ENCODE data around the gene PTGER3. TPM values are rescaled to one million over a fixed set of nuclear protein-coding genes. Genes with fewer than 3 reads are reported as not detected.

The PTGER3 gene
- total RNA-seq, 1 donor from 2014 or later: 1.9 TPM

DNA sequence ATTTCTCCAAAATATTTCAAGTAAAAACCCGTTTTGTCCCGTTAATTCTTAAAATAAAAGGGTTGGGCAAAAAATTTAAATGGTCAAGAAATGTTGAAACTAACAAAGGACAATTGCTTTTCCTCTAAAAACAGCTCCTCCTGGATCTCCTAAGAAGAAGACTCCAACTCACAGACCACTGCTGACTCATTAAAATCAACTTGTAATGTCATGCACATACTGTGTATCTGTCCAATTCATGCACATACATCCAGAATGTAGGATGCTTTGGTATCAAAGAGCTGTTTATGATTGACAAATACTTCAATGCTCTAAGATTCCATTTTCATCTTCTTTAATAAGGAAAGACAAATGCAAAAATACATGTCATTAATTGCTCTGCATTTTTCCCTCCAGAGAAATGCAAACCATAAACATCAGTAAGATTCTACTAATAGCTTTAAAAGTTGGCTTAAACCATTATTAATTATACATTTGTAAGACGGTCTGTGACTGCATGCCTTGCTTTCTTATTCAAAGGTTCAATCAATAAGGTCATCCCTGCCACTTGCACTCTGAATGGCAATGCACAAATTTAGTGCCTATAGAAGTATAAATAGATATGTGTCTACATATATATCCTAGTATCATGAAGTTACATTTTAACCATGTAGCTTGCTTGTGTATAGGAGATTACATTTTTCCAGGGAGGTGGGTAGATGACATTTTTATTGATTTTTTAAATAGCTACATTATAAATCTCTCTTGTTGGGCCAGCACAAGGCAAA lies 44.7 kb downstream of the PTGER3 start:
- Histone ChIP-seq H3K9me3 (no peaks in the 10 kb centered on the region), H3K36me3 (no peaks in the 10 kb centered on the region), H3K4me3 (no peak overlapping the region), H3K27me3 (ENCODE audit: low read depth) (no peaks in the 10 kb centered on the region), H3K4me1 (no peaks in the 10 kb centered on the region), H3K27ac (no peak overlapping the region)
- intact Hi-C loops (cut with DNase I): no loop called here
- DNase-seq (no peak), ATAC-seq (no peak)
- TF ChIP-seq, protein P1, sequence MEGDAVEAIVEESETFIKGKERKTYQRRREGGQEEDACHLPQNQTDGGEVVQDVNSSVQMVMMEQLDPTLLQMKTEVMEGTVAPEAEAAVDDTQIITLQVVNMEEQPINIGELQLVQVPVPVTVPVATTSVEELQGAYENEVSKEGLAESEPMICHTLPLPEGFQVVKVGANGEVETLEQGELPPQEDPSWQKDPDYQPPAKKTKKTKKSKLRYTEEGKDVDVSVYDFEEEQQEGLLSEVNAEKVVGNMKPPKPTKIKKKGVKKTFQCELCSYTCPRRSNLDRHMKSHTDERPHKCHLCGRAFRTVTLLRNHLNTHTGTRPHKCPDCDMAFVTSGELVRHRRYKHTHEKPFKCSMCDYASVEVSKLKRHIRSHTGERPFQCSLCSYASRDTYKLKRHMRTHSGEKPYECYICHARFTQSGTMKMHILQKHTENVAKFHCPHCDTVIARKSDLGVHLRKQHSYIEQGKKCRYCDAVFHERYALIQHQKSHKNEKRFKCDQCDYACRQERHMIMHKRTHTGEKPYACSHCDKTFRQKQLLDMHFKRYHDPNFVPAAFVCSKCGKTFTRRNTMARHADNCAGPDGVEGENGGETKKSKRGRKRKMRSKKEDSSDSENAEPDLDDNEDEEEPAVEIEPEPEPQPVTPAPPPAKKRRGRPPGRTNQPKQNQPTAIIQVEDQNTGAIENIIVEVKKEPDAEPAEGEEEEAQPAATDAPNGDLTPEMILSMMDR (IDR thresholded peaks at IDR 0.05): no peak

- Histone ChIP-seq H3K4me3 (no peak overlapping the region), H3K27ac (no peak overlapping the region), H3K4me1 (no peaks in the 10 kb centered on the region), H3K36me3 (no peaks in the 10 kb centered on the region), H3K27me3 (ENCODE audit: low read depth) (no peaks in the 10 kb centered on the region), H3K9me3 (no peaks in the 10 kb centered on the region)
- DNase-seq (no peak), ATAC-seq (no peak)
- intact Hi-C loops (cut with DNase I): no loop called here
- TF ChIP-seq, protein P1 (IDR thresholded peaks at IDR 0.05): no peak
Measured at GRCh38 chr1:71001624-71002023, 46.0 kb downstream of the PTGER3 start.

DNA sequence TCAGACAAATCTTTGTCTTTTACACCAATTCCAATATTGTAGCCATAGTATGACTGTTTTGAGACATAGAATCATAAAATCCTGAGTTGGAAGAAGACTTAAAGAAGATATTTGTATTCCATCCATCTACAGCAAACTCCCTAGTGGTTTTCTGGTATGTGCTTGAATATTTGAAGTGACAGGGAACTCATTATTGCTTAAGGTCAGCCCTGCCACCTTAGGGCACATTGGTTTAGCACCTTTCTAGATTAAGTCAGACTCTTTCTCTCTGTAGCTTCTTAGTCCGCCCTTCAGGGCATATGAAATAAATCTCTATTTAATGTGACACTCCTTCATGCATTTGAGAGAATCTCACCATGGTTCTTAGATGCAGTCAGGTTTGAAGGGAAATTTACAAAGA lies 49.8 kb downstream of the PTGER3 start:
- ATAC-seq: no peak
- H3K9me3 ChIP-seq: no peaks in the 10 kb centered on the region
- H3K4me1 ChIP-seq: no peaks in the 10 kb centered on the region
- H3K4me3 ChIP-seq: no peak overlapping the region
- intact Hi-C loops (cut with DNase I): no loop called here
- H3K27ac ChIP-seq: no peak overlapping the region
- H3K36me3 ChIP-seq: no peaks in the 10 kb centered on the region
- H3K27me3 ChIP-seq (ENCODE audit: low read depth): no peaks in the 10 kb centered on the region
- TF ChIP-seq, protein P1 (IDR thresholded peaks at IDR 0.05): no peak
- DNase-seq: no peak

DNA sequence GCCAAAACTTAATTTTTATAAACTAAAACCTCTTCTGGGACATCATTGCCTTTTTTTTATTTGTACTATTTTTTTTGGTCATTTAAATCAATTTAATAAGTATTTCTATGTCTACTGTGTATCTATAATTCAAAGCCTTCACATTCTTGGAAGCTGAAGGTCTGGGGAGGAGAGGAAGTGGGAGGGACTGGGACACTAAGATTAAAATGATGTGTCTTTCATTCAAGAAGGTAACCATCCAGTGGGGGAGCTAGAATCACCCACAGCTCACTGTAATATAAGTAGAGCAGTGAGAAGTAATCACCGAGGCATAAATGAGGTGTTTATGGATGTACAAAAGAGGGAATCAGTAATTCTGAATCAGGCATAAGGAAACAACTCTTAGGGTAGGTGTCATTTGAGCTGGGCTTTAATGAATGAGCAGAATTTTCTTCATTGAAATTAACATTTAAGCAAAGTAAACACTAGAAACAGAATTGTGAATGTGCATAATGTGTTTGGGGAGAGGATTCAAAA lies 52.8 kb downstream of the PTGER3 start:
- H3K4me3 ChIP-seq: no peak overlapping the region
- no peaks in the 10 kb centered on the region for H3K9me3 ChIP-seq
- H3K4me1 ChIP-seq: no peaks in the 10 kb centered on the region
- TF ChIP-seq, protein P1 (IDR thresholded peaks at IDR 0.05): no peak
- H3K27me3 ChIP-seq (ENCODE audit: low read depth): no peaks in the 10 kb centered on the region
- H3K36me3 ChIP-seq: no peaks in the 10 kb centered on the region
- DNase-seq: no peak
- ATAC-seq: no peak
- no peak overlapping the region for H3K27ac ChIP-seq
- intact Hi-C loops (cut with DNase I): no loop called here

- intact Hi-C loops (cut with DNase I): no loop called here
- Histone ChIP-seq H3K9me3 (no peaks in the 10 kb centered on the region), H3K27me3 (ENCODE audit: low read depth) (no peaks in the 10 kb centered on the region), H3K4me1 (no peaks in the 10 kb centered on the region), H3K27ac (no peak overlapping the region), H3K4me3 (no peak overlapping the region), H3K36me3 (no peaks in the 10 kb centered on the region)
- DNase-seq (no peak), ATAC-seq (no peak)
- TF ChIP-seq, protein P1 (IDR thresholded peaks at IDR 0.05): no peak
Measured at GRCh38 chr1:70993798-70994197, 53.8 kb downstream of the PTGER3 start.
